Measurements from ENCODE around the gene ETV6. TPM values are rescaled to one million over a fixed set of nuclear protein-coding genes. Genes with fewer than 3 reads are reported as not detected.

Gene ETV6
- total RNA-seq, 4 donors from 2014 or later, result 7.6 to 45.5 (median 8.2) TPM

DNA sequence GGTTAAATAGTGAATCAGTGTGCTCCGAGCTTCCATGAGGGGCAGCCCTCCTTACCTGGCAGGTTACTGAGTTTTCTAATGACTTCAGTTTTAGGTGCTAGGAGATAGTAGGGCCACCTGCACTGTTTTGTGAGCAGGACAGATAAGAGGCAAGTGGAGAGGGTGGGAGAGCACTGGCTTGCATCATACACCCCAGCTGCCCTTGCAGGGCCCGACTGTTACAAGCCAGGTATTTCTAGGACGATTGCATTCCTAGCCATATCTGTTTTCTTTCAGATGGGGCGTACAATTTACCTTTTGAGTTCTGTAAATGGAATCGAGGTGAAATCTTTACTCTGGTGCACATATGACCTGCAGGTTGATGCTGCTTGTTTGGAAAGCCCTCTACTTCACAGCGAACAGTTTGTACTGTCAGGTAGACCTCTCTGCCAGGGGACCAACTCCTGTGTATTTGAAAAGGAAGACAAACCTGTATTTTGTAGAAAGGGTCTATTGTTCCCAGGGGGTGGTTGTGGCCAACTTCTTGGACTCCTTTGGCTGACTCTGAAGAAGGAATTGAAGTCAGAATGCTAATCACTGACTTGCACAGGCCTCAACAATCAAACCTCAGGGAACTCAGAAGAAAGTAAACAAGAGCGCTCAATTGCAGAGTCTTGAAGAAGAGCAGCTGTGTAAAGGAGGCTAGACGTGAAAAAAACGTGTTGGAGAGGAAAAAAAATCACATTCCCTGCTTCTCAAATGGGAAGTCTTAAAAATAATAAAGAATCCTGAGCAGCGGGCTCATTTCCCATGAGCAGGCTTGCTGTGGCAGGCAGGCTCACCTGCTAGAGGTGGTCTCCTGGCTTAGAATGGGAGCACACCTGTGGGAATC, 57.3 kb downstream of the ETV6 start:
- intact Hi-C loops (cut with DNase I; ENCODE audit: low total_unique reads), result no loop called here
- Histone ChIP-seq H3K4me3 (no peak overlapping the region), H3K4me1 (no peaks in the 10 kb centered on the region), H3K36me3 (no peaks in the 10 kb centered on the region), H3K27me3 (no peaks in the 10 kb centered on the region), H3K27ac (peak overlapping the region in 1 of 2 donors; percentile 39), H3K9me3 (no peaks in the 10 kb centered on the region)
- DNase-seq, result no peak
- TF ChIP-seq POLR2A (IDR thresholded peaks at IDR 0.05) (no peak), CTCF (IDR thresholded peaks at IDR 0.05) (no peak)

- no peaks in the 10 kb centered on the region for H3K9me3 ChIP-seq
- H3K27me3 ChIP-seq, result no peaks in the 10 kb centered on the region
- no peak overlapping the region for H3K4me3 ChIP-seq
- intact Hi-C loops (cut with DNase I; ENCODE audit: low total_unique reads), result no loop called here
- no peaks in the 10 kb centered on the region for H3K4me1 ChIP-seq
- no peaks in the 10 kb centered on the region for H3K36me3 ChIP-seq
- no peak for DNase-seq
- TF ChIP-seq CTCF (IDR thresholded peaks at IDR 0.05) (no peak), POLR2A (IDR thresholded peaks at IDR 0.05) (no peak)
- peak overlapping the region in 1 of 2 donors; percentile 39 for H3K27ac ChIP-seq
Observed at GRCh38 chr12:11707535-11707934, 58.1 kb downstream of the ETV6 start.

GRCh38 chr12:11709513-11709912, 60.0 kb downstream of the ETV6 start:
- TF ChIP-seq CTCF (IDR thresholded peaks at IDR 0.05) (no peak), POLR2A (IDR thresholded peaks at IDR 0.05) (no peak)
- DNase-seq, result no peak
- H3K27me3 ChIP-seq, result no peaks in the 10 kb centered on the region
- no peak overlapping the region for H3K4me3 ChIP-seq
- H3K9me3 ChIP-seq, result no peaks in the 10 kb centered on the region
- no peaks in the 10 kb centered on the region for H3K4me1 ChIP-seq
- H3K27ac ChIP-seq, result no peak overlapping the region
- intact Hi-C loops (cut with DNase I; ENCODE audit: low total_unique reads), result no loop called here
- no peaks in the 10 kb centered on the region for H3K36me3 ChIP-seq

- TF ChIP-seq POLR2A (IDR thresholded peaks at IDR 0.05), result no peak
- TF ChIP-seq CTCF (IDR thresholded peaks at IDR 0.05), result no peak
- no peak overlapping the region for H3K4me3 ChIP-seq
- intact Hi-C loops (cut with DNase I; ENCODE audit: low total_unique reads), result no loop called here
- H3K4me1 ChIP-seq, result no peaks in the 10 kb centered on the region
- no peaks in the 10 kb centered on the region for H3K27me3 ChIP-seq
- DNase-seq, result no peak
- H3K36me3 ChIP-seq, result no peaks in the 10 kb centered on the region
- H3K27ac ChIP-seq, result no peak overlapping the region
- no peaks in the 10 kb centered on the region for H3K9me3 ChIP-seq
Observed at GRCh38 chr12:11710431-11710830, 61.0 kb downstream of the ETV6 start.

DNA sequence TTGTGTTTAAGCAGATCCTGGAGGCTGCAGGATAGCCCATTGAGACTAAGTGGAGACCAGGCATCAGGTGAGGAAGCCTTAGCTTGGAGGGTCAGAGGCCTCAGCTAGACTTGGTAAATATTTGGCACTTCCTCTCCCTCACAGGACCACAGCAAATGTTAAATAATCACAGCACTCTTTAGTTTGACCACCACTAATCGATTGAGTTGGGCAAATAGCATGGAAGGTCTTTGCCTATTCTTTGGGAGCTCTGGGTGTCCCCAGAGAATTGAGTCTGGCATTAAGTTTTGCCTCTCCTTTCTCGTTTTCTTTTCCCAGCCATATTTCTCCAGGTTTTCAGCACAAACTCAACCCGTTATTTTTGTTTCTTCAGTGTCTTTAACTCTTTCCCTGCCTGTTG, 61.4 kb downstream of the ETV6 start:
- intact Hi-C loops (cut with DNase I; ENCODE audit: low total_unique reads), result no loop called here
- Histone ChIP-seq H3K9me3 (no peaks in the 10 kb centered on the region), H3K27me3 (no peaks in the 10 kb centered on the region), H3K4me1 (no peaks in the 10 kb centered on the region), H3K4me3 (no peak overlapping the region), H3K36me3 (no peaks in the 10 kb centered on the region), H3K27ac (peak overlapping the region; percentile 1 to 42)
- DNase-seq, result no peak
- no peak for TF ChIP-seq POLR2A (IDR thresholded peaks at IDR 0.05)
- no peak for TF ChIP-seq CTCF (IDR thresholded peaks at IDR 0.05)

All from uterus (tissue), 4 donors.